Liver (tissue), 9 donors: ENCODE results near the gene NMU. TPM values are rescaled to one million over a fixed set of nuclear protein-coding genes. Genes with fewer than 3 reads are reported as not detected.

Source experiments
- DNase-seq: peaks from one replicate; pipeline ENCODE4 v3.0.0-alpha.2; 2017; ENCODE audit warnings: low spot score
- H3K27ac ChIP-seq, 2 donors: one replicate each; pipeline ENCODE4 v1.7.0; 2013; ENCODE audit warnings: inconsistent platforms in 2 of 2, low read length in 2 of 2, control low read depth in 1 of 2, low read depth in 1 of 2, mild to moderate bottlenecking in 1 of 2
- H3K27me3 ChIP-seq, 4 donors: one replicate each; pipeline versions ENCODE4 v1.6.1 to v1.7.0; 2013; ENCODE audit warnings: low read length in 3 of 4, inconsistent platforms in 1 of 4, mild to moderate bottlenecking in 1 of 4, moderate library complexity in 1 of 4; ENCODE audit not compliant: control insufficient read depth in 4 of 4, insufficient read depth in 4 of 4
- H3K36me3 ChIP-seq, 4 donors: one replicate each; pipeline versions ENCODE4 v1.6.1 to v1.7.0; 2013; ENCODE audit warnings: low read length in 3 of 4, mild to moderate bottlenecking in 3 of 4, low read depth in 1 of 4, moderate library complexity in 1 of 4; ENCODE audit not compliant: control insufficient read depth in 4 of 4, insufficient read depth in 3 of 4
- H3K4me1 ChIP-seq, 4 donors: one replicate each; pipeline versions ENCODE4 v1.6.1 to v1.7.0; 2013; ENCODE audit warnings: low read length in 3 of 4, mild to moderate bottlenecking in 3 of 4, moderate library complexity in 1 of 4; ENCODE audit not compliant: control insufficient read depth in 4 of 4, insufficient read depth in 4 of 4
- H3K4me3 ChIP-seq, 3 donors: one replicate each; pipeline versions ENCODE4 v1.6.1 to v1.7.0; 2013; ENCODE audit warnings: low read length in 3 of 3, control low read depth in 1 of 3, low read depth in 1 of 3, mild to moderate bottlenecking in 1 of 3
- H3K9ac ChIP-seq, 2 donors: one replicate each; pipeline ENCODE4 v1.7.0; 2013; ENCODE audit warnings: low read length in 2 of 2, mild to moderate bottlenecking in 2 of 2, moderate library complexity in 2 of 2, control low read depth in 1 of 2, low read depth in 1 of 2
- H3K9me3 ChIP-seq, 4 donors: one replicate each; pipeline versions ENCODE4 v1.6.1 to v1.7.0; 2013; ENCODE audit warnings: low read length in 3 of 4; ENCODE audit not compliant: control insufficient read depth in 4 of 4
- ATF3 ChIP-seq: IDR thresholded peaks from 2 replicates; pipeline ENCODE4 v1.6.1; 2016; ENCODE audit warnings: antibody characterized with exemption
- CTCF ChIP-seq: fragments of 150-350 bp; IDR thresholded peaks from 2 replicates; pipeline ENCODE4 v1.5.1; 2017; ENCODE audit warnings: improper control_type of control experiment, low read depth, low read length; ENCODE audit not compliant: missing input control
- EGR1 ChIP-seq, 2 donors: IDR thresholded peaks; 2 replicates each; pipeline ENCODE4 v1.6.1; 2016 to 2018; ENCODE audit warnings: antibody characterized with exemption in 2 of 2, low read depth in 2 of 2
- FOXA1 ChIP-seq: IDR thresholded peaks from 2 replicates; pipeline ENCODE4 v1.6.1; 2016; ENCODE audit warnings: antibody characterized with exemption
- FOXA2 ChIP-seq: IDR thresholded peaks from 2 replicates; pipeline ENCODE4 v1.6.1; 2016; ENCODE audit warnings: antibody characterized with exemption
- GABPA ChIP-seq, 2 donors: IDR thresholded peaks in 1 of 2; conservative IDR thresholded peaks in 1 of 2; 2 replicates each; pipeline ENCODE4 v1.6.1; 2016; ENCODE audit warnings: antibody characterized with exemption in 2 of 2, mild to moderate bottlenecking in 1 of 2, moderate library complexity in 1 of 2
- HNF4A ChIP-seq, 2 donors: conservative IDR thresholded peaks; 2 replicates each; pipeline ENCODE4 v1.6.1; 2016; ENCODE audit warnings: antibody characterized with exemption in 2 of 2, mild to moderate bottlenecking in 2 of 2
- HNF4G ChIP-seq: IDR thresholded peaks from 2 replicates; pipeline ENCODE4 v1.6.1; 2016; ENCODE audit warnings: antibody characterized with exemption
- JUND ChIP-seq, 2 donors: IDR thresholded peaks; 2 replicates each; pipeline ENCODE4 v1.6.1; 2016; ENCODE audit warnings: antibody characterized with exemption in 2 of 2
- MAX ChIP-seq: IDR thresholded peaks from 2 replicates; pipeline ENCODE4 v1.6.1; 2016; ENCODE audit warnings: antibody characterized with exemption
- NR2F2 ChIP-seq: IDR thresholded peaks from 2 replicates; pipeline ENCODE4 v1.6.1; 2016; ENCODE audit warnings: antibody characterized with exemption
- RAD21 ChIP-seq, 2 donors: IDR thresholded peaks; 2 replicates each; pipeline ENCODE4 v1.6.1; 2016; ENCODE audit warnings: antibody characterized with exemption in 2 of 2, mild to moderate bottlenecking in 2 of 2
- RXRA ChIP-seq, 2 donors: IDR thresholded peaks; 2 replicates each; pipeline ENCODE4 v1.6.1; 2017 to 2018; ENCODE audit warnings: antibody characterized with exemption in 2 of 2, mild to moderate bottlenecking in 1 of 2
- SP1 ChIP-seq: IDR thresholded peaks from 2 replicates; pipeline ENCODE4 v1.6.1; 2018; ENCODE audit warnings: antibody characterized with exemption, mild to moderate bottlenecking
- TAF1 ChIP-seq: conservative IDR thresholded peaks from 2 replicates; pipeline ENCODE4 v1.6.1; 2016; ENCODE audit warnings: antibody characterized with exemption, mild to moderate bottlenecking
- YY1 ChIP-seq: IDR thresholded peaks from 2 replicates; pipeline ENCODE4 v1.6.1; 2016; ENCODE audit warnings: antibody characterized with exemption, mild to moderate bottlenecking
- ZBTB33 ChIP-seq: IDR thresholded peaks from 2 replicates; pipeline ENCODE4 v1.6.1; 2016; ENCODE audit warnings: antibody characterized with exemption
- WGBS: extraction: QIAGEN DNeasy Blood & Tissue Kit; methylation state at CpG from one replicate; pipeline ENCODE4 v1.1.7; 2013; 5-methylcytosine and 5-hydroxymethylcytosine counted together
- polyA plus RNA-seq, 2 donors: library from polyadenylated mRNA; stranded (reverse) in 1 of 2; unstranded in 1 of 2; fragments of 200-250 nt in 1 of 2; fragments of >200 nt in 1 of 2; fragmentation: Nextera tagmentation in 1 of 2; extraction: Ambion mirVana in 1 of 2; gene quantifications; one replicate each; pipeline versions ENCODE4 v1.2.1 to v1.2.3, GENCODE V29; 2013 to 2015
- total RNA-seq, 2 donors: library from RNA; depleted of rRNA; stranded (reverse); fragments of >200 nt; gene quantifications; one replicate each; pipeline ENCODE4 v1.2.3, GENCODE V29; 2014
- donor health status: healthy.
- donor health status: healthy.
- donor health status: healthy.
- donor health status: healthy.
- donor health status: healthy.

NMU gene
- total and polyA plus RNA-seq, 4 donors: 1.6 TPM; not detected in 3

- TF ChIP-seq CTCF (no peak), ATF3 (no peak), NR2F2 (no peak)
These were observed 26.7 kb downstream of the NMU start (continued) for GRCh38 chr4:55609393-55609866.

GRCh38 chr4:55608591-55608990 lies 27.5 kb downstream of the NMU start:
- 84% methylated on average over 1 of the region's 1 CpG for whole genome bisulfite sequencing
- TF ChIP-seq HNF4G (no peak), SP1 (no peak), GABPA (IDR thresholded peaks at IDR 0.05 in 1 of 2, conservative IDR thresholded peaks at IDR 0.05 in 1 of 2) (no peak), YY1 (no peak), TAF1 (no peak), FOXA2 (no peak), RAD21 (IDR thresholded peaks at IDR 0.05) (no peak), ZBTB33 (no peak), CTCF (no peak), MAX (no peak), JUND (IDR thresholded peaks at IDR 0.05) (no peak), ATF3 (no peak)
- DNase-seq: no peak
- H3K9ac ChIP-seq: no peak overlapping the region
- no peaks in the 10 kb centered on the region for H3K9me3 ChIP-seq
- H3K36me3 ChIP-seq: no peaks in the 10 kb centered on the region
- no peaks in the 10 kb centered on the region for H3K4me1 ChIP-seq
- no peak overlapping the region for H3K27ac ChIP-seq
- H3K4me3 ChIP-seq: no peak overlapping the region
- no peaks in the 10 kb centered on the region for H3K27me3 ChIP-seq

GRCh38 chr4:55604996-55605395 lies 31.1 kb downstream of the NMU start:
- no peaks in the 10 kb centered on the region for H3K4me1 ChIP-seq
- H3K4me3 ChIP-seq: no peak overlapping the region
- no peaks in the 10 kb centered on the region for H3K9me3 ChIP-seq
- H3K27me3 ChIP-seq: no peaks in the 10 kb centered on the region
- DNase-seq: no peak
- no peak overlapping the region for H3K9ac ChIP-seq
- no peak overlapping the region for H3K27ac ChIP-seq
- 73% methylated on average over 7 of the region's 7 CpGs for WGBS
- H3K36me3 ChIP-seq: no peaks in the 10 kb centered on the region
- TF ChIP-seq EGR1 (IDR thresholded peaks at IDR 0.05; ENCODE audit: low read depth in 2 of 2) (no peak), HNF4A (conservative IDR thresholded peaks at IDR 0.05) (no peak), CTCF (no peak), FOXA2 (no peak), HNF4G (no peak), MAX (no peak), RXRA (IDR thresholded peaks at IDR 0.05) (no peak), JUND (IDR thresholded peaks at IDR 0.05) (no peak), RAD21 (IDR thresholded peaks at IDR 0.05) (no peak), YY1 (no peak), FOXA1 (no peak)
